GM19438 (cell line): ENCODE data around the gene RTKN.
A peak's percentile ranks its signal among the peaks of the same experiment; 100 is the strongest.
"Not testable (repeated sequence)": the region's sequence is repeated elsewhere in the genome, so short reads cannot be mapped to it uniquely, and the experiment has no call there.

Experiments
- ATAC-seq: cut with Tn5 transposase; IDR thresholded peaks from one replicate; pipeline ENCODE4 v1.9.1; 2021; ENCODE audit warnings: low read depth; ENCODE audit not compliant: unreplicated experiment

RTKN gene

DNA sequence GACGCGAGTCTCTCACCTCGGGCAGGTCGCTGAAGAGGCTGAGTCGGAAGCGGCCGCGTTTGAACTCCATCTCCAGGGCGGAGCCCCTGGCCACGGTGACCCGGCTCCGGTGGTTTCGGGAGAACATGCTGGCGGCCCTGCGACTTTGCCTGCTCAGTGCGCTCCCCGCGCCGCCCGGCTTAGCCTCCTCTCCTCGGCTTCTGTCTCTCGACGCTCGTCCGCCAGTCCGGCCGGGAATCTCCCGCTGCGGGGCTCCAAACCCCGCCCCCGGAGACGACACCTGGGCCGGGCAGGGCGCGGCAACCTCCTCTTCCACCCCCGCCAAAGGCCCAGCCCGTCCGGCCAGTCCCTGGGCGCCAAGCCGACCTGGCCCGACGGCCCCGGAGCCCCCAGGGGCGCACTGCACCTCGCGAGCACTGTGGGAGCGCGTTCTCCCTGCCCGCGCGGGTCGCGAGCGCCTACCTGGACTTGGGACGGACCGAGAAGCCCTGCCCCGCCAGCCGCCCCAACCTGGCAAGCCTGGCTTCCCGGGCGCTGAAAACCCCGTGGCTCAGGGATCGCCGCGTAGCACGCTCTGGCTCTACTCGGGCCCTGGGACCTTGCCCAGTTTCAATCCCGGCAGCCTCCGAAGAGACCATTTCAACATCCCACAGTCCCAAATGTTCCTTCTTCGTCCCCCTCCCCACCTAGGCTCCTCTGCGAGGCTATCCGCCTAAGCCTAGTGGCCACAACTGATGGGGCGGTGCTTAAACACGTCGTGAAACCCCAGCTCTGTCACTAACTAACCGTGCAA, at the start of gene RTKN:
TSS of gene RTKN (minus strand) at position 248 of the 793 bp plus-strand sequence. CDS start at position 127, 121 bp downstream.
- ATAC-seq, result peak; percentile 47

- ATAC-seq, result no peak
These were observed 48.2 kb upstream of the RTKN start for GRCh38 chr2:74489906-74490305.

GRCh38 chr2:74488643-74489481, 47.1 kb upstream of the RTKN start:
- ATAC-seq, result no peak

GRCh38 chr2:74486141-74486540, 44.4 kb upstream of the RTKN start:
- ATAC-seq, result no peak

DNA sequence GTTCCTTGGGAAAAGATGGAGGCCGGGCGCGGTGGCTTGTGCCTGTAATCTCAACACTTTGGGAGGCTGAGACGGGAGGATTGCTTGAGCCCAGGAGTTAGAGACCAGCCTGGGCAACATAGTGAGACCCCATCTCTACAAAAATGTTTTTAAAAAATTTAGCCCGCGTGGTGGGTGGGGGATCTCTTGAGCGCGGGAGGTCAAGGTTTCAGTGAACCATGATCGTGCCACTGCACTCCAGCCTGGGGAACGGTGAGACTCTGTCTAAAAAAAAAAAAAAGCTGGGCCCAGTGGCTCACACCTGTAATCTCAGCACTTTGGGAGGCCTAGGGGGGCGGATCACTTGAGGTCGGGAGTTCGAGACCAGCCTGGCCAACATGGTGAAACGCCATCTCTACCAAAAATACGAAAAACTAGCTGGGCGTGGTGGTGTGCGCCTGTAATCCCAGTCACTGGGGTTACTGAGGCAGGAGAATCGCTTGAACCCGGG, 42.0 kb upstream of the RTKN start:
- ATAC-seq, result not testable (repeated sequence)

DNA sequence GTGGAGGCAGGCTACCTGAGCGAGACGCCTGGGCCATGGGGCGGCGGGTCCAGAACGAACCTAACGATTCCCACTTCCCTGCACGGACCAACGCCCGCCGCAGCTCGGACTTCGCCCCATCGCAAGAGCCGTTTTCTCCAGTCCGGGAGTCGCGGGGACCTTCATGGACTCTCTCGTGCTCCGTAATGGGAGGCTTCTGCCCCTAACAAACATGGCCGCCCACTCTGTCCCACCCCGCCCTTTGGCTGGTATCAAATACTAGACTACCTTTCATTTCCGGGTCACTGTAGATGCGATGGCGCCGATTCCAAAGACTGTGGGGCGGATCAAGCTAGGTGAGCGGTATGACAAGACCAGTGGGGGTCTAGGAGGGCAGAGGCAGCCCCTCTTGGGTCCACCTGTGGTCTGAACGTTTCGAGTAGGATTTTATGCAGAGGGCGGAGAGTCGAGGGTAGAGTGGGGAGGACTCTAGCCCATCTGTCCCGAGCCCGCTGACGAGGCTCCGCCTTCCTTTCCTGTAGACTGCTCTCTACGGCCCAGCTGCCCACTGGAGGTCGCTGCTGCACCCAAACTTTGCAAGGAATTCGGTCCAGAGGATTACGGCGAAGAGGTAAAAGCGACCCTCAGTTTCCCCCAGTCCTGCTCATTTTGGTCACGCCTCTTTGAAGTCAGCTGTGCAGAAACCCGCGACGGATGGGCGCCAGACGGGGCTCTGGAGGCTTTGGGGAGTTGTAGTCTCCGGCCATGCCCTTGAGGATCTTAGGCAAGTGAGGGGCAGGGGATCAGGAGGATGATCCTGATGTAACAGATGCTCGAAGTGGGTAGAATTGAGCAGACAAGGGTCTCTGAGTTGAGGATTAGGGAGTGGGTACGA, 41.3 kb upstream of the RTKN start, which contains the start of the genes CCDC142 and TTC31:
TSS of gene CCDC142 (minus strand) at position 198 of the 874 bp plus-strand sequence. CDS start at position 37, 161 bp downstream.
TSS of gene TTC31 (plus strand) at position 281 of the 874 bp plus-strand sequence. CDS start at position 296, 15 bp downstream.
- peak; percentile 96 for ATAC-seq

DNA sequence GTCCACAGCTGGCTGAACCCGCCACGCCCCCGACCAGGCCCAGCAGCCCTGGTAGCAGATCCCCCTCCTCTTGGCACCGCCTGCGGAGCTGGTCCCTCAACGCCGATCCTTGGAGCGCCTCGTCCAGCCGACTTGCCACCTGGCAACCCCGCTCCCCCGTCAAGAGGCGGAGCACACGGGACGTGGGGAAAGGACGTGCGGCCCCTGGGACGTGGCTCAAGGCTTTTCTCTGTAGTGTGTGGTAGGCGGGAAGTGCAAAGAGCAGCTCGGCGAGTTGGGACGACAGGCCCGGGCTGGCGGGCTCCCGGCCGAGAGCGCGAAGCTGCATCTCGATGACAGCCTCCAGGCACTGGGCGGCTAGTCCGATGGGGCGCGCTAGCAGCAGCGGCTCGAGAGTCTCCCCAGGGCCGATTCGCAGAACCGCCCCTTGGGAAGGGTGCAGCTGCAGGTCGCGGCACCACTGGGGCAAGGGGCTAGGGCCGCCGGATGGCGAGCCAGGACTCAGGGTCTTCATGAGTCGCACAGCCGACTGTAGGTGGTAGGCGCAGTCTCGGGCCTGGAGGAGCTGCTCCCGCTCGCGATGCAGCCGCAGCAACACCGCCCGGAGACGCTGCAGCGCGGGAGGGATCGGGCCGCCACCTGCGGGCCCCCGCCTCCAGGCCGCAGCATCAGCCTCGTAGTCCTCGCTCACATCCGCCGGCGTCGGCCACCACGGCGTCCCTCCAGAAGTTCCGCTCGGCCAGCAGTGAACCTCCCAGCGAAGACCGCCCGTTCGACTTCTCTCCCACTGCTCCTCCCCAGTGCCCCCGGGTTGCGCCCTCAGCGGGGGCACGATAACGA, 40.4 kb upstream of the RTKN start:
- ATAC-seq, result peak; percentile 35

DNA sequence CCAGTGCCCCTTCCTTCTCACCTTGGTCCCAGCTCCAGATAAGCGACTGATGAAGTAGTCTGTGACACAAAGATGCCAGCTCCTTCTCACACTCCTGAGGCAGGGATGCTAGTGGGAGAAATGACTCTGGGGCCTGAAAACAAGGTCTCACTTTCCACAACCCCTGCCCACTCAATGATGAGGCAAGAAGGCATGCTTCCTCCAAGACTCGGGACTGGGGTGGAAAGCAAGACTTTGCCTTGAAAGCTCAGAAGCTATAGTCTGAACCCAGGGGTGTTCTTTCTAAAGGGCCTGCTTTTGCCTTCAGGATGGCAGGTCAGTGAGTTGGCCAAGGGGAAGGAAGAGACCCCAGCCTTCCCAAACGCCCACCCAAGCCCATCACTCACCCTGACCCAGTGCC, 39.7 kb upstream of the RTKN start:
- no peak for ATAC-seq

GRCh38 chr2:74474899-74475298, 33.2 kb upstream of the RTKN start:
- ATAC-seq, result no peak

DNA sequence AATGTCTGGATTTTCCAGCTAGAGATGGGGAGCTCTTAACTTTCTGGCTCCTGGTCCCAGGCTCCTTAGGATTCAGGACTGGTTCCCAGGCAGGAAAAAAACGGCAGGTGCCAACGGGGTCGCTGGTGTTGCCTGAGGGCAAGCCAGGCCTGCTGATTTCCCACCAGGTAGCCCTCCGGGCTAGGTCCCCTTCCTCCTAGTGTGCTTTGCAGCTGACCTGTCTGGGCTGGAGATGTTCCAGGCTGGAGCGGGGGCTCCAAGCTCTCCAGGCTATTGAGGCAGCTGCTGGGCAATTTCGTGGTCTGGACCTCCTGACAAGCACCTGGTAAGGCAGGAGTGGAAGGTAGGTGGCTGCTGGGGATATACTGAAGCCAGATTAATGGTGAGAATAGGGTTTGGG, 32.7 kb upstream of the RTKN start:
- no peak for ATAC-seq

DNA sequence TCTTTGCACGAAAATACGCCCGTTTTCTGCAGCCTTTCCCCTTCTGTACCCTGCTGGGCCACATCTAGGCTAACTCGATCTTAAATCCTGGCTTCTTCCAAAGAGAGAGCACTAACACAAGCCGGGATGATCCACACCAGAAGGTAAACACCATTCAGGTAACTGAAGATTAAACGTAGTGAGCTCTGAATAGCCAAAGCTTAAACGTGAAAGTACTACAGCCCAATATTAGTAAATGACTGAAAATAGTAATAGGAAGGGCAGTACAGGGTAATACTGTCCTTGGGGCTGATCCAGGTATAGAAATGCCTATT, 31.2 kb upstream of the RTKN start:
- no peak for ATAC-seq

DNA sequence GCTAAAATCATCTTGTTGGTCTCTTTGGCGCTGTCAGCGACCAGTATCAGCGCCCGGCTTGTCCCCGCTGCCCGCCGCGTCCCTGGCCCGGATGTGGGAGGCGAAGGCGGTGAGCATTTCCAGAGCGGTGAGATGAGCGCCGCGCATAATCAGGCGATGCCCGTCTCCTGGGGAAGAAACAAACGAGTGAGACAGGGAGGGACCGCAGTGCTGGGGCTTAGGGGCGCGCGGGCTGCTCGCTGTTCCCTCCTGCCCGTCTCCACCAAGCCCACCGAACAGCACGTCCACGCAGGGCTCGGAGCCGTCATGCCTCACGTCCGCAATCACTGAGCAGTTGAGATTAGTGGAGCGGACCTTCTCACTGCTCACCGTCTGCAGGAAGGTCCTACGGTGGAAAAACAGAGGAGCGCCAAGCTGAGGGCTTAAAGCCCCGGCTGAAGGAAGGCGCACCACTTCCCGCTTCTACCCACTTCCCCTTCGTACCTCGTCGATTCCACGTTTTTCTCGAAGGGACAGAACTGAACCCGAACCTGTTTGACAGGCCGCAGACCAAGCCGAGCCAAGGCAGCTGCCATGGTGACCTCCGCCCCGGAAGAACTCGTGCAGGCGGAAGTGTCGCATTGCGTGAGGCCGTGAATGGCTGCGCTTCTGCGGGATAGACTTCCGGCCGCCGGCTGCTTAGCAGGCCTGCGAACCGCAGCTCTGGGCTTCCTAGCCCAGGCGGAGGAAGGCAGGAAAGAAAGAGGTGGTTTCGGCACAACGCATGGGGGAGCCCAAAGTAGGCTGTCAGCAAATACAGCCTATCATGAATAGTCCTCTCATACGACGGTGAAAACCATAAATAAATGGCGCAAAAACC, 30.6 kb upstream of the RTKN start, which contains the start of gene MRPL53:
TSS of gene MRPL53 (minus strand) at position 595 of the 859 bp plus-strand sequence. CDS start at position 575, 20 bp downstream.
- ATAC-seq, result peak; percentile 91

DNA sequence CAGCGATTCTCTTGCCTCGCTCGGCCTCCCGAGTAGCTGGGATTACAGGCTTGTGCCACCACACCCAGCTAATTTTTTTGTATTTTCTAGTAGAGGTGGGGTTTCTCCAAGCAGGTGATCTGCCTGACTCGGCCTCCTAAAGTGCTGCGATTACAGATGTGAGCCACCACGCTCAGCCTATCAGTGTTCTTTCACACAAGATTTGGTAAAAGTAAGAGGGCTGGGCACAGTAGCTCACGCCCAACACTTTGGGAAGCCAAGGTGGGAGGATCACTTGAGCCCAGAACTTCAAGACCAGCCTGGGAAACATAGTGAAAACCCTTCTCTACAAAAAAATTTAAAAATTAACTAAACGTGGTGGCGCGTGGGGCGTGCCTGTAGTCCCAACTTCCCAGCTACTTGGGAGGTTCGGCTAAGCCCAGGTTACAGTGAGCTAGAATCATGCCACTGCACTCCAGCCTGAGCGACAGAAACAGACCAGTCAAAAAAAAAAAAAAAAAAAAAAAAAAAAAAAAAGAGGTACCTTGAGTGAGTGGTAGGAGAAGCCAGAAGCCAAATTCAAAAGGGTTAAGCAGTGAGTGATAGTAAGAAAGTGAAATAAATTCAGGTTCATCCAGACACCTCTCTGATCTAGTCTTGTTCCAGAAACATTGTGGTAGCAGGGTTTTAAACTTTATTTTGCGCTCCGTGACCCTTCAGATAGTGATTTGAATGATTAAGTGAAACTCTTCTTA, 29.8 kb upstream of the RTKN start:
- ATAC-seq, result no peak

DNA sequence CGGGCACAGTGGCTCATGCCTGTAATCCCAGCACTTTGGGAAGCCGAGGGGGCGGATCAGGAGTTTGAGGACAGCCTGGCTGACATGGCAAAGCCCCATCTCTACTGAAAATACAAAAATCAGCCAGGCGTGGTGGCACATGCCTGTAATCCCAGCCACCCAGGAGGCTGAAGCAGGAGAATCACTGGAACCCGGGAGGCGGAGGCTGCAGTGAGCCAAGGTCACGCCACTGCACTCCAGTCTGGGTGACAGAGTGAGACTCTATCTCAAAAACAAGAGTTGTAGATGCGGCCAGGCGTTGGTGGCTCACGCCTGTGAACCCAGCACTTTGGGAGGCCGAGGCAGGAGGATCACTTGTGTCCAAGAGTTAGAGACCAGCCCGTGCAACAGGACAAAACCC, 29.0 kb upstream of the RTKN start:
- not testable (repeated sequence) for ATAC-seq

- ATAC-seq, result no peak
These were observed 22.7 kb upstream of the RTKN start for GRCh38 chr2:74464406-74464805.

GRCh38 chr2:74462786-74463105, 21.0 kb upstream of the RTKN start:
- ATAC-seq, result no peak

- ATAC-seq, result no peak
These were observed 20.5 kb upstream of the RTKN start for GRCh38 chr2:74462054-74462785.
